ENCODE measurements around the gene KRT76.
"Not testable (repeated sequence)": the region's sequence is repeated elsewhere in the genome, so short reads cannot be mapped to it uniquely, and the experiment has no call there.

KRT76 gene

DNA sequence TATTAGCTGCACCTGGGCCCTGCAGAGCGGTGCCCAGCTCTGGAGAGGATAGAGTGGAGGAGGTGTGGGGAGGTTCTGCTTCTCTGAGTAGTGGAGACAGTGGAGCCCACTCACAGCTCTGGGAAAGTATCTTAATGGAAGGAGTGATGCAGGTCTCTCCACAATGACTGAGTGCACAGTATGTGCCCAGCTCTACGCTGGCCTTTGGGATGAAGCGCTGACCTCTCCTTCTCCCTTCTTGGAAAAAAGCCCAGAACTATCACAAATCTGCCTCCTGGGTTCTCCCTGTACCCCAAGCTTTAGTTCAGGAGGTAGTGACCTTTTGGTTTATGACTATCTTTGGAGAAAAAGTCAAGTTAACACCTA lies 19.3 kb upstream of the KRT76 start:
- FAIRE-seq, result no peak

DNA sequence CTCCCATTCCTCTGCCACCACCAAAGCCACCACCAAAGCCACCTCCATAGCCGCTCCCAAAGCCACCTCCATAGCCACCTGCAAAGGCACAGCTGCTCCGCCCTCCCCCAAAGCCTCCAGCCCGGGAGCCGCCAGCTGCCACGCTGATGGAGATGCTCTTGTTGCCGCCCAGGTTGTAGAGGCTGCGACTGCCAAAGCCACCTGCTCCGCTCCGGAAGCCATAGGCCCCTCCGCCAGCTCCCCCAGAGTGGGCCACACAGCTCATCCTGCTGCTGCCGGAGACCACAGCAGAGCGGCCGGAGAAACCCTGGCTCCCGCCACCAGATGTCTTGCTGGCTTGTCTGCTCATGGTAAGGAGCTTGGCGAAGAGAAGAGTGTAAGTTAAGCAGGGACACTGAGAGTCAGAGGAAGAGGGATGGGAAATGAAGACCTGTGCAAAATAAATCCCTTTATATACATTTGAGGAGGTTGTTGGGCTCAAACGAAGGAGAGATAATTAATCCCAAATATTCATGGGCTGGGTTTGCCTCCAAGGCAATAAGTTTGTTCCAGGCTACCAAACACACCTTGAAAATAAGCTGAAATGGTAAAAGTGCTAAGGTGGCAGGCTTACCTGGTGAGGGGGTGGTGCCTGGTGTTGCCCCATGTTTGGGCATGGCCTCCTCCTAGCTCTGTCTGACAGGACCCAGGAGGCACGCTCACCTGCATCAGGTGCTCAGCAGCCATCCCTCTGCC lies 18.7 kb upstream of the KRT76 start, which contains the start of gene KRT3:
Gene KRT3, minus strand, starts transcription at position 424 of the 735 bp plus-strand sequence. Its CDS starts 75 bp downstream, at position 349.
- no peak for FAIRE-seq

DNA sequence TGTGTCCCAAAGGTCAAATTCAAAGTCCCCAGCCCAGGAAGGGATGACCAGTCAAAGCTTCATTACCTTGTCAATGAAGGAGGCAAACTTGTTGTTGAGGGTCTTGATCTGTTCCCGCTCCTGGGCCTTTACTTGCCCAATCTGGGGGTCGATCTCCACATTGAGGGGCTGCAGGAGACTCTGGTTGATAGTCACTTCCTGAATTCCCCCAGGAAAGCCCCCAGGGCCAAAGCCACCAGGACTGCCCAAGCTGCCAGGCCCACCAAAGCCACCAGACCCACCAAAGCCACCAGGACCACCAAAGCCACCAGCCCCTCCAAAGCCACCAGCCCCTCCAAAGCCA lies 18.2 kb upstream of the KRT76 start:
- FAIRE-seq, result not testable (repeated sequence)

DNA sequence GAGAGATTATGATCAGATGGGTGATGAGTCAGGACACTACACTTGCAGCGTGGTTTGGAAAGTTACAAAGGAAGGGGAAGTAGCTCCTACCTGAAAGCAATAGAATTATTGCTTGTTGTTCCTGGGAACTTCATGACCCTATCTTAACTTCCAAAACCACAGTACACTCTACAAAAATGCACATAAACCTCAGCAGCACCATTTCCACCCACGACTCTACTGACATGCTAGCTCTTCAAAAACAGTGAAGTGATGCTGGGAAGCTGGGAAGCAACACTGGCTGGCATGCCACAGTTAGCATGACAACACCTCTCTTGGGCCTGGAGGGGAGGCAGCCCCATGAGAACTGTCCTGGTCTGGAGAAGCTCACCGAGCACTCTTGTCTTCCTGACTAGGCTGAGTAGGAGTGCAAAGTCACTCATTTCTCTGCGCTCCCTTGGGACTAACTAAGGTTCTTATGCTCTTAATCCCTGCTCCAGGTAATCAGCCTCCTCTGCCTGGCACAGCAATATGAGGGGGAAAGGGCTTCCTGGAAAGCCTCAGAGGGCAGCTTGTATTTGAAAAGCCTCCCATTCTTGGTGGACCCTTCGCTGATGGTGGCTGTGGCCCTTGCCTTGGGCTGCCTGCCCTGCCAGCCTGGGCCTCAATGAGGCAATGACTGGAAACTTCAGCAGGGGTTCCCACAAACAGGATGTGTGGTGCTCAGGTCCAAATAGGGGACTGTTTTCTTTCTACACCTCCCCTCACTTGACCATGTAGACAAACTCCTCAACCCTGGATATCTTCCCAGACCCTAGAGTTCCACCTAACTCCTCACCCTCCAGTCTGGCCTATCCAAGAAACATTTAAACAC lies 17.6 kb upstream of the KRT76 start:
- no peak for FAIRE-seq

DNA sequence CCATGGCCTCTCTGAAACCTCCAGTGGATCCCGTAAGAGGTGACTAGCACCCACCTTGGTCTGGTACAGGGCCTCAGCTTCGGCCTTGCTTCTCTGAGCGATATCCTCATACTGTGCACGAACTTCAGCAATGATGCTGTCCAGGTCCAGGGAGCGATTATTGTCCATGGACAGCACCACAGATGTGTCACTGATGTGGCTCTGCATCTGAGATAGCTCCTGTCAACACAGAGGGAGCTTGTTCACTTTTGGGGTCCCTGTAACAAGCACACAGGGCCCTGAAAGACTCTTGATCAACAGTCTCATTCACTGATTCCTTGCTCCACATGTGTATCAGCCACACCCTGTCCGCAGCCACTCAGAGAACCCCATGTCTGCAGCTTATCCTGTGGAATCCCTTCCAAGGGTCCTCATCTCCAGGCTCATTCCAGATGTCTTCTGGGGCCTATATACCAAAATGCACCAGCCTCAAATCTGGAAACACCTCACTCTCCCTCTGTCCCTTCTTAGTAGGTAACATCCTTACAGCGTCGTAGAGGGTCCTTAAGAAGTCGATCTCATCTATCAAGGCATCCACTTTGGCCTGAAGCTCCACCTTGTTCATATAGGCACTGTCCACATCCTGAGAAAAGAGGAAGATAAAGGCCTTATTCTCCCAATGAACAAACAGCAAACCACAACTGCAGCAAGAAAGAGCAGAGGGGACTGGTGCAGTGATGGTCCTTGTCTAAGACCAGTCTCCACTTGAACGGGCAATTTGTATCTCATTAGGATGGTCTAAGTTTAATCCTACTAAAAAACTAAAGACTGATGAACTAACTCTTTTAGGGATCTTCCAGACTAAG lies 15.3 kb upstream of the KRT76 start:
- FAIRE-seq, result no peak

DNA sequence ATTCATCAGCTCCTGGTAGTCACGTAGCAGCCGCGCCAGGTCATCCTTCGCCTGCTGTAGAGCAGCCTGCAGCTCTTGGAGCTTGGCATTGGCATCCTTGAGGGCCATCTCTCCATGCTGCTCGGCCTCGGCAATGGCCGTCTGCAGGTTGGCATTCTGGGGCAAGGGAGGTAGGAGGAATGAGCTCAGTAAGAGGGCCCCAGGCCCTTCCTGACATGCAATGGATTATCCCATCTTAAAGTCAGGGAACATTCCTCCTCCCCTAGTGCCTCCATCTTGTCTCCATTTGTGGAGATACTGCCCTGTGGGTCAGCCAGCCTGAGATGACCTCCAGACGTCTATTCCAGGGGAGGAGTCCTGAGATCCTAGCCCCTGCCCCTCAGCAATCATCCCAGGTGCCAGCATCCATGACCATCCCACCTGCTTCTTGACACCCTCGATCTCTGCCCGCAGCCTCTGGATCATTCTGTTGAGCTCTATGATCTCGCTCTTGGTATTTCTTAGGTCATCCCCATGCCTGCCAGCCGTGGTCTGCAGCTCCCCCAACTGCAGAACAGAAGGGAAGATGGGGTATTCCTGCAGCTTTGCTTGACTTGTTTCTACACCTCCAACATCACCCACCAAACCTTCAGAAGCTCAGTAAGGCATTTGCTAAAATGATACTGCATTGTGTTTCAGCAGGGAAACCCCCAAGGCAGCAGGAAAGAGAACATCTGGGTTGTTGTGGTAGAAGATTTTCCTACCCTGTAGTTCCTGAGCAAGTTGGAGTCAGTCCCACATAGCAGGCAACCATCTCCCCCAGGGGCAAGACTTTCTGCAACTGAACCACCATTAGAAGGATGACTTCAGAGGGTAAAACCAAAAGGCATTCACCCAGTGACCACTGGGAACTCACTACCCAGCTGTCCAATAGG lies 14.4 kb upstream of the KRT76 start:
- FAIRE-seq, result no peak

DNA sequence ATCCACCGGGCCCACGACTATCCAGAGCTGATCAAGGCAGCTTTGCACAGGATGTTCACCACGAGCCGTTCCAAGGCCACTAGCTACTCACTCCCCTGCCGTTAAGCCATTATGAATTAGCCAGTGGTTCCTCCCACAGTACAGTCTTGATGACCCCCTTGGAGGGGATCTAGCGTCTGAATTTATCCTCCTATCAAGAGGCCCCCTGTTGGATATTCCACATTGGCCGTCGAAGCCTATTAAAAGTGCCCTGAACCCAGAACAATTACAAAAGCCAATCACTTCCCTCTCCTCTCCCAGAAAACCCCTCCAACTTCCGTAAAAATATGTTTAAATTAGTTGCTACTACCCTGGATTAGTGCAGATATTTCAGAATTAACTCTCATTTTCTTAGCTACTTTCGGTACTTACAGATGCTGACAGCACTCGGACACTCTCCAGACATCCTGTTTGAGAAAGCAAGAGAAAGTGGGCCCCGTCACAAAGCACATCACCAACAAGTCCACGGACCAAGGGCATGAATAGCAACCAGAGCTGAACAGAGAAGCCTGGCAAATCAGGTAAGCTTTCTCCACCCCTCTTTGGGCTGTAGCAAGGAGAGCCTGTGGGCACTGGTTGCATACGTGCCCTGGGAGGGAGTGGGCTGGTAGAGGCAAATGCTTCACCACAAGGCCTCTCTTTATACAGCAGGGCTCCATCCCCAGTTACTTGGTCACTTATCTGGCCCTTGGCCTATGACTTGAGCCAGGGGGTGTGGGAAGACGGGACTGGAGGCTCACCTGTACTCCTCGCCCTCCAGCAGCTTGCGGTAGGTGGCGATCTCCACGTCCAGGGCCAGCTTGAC lies 13.5 kb upstream of the KRT76 start:
- FAIRE-seq, result no peak

DNA sequence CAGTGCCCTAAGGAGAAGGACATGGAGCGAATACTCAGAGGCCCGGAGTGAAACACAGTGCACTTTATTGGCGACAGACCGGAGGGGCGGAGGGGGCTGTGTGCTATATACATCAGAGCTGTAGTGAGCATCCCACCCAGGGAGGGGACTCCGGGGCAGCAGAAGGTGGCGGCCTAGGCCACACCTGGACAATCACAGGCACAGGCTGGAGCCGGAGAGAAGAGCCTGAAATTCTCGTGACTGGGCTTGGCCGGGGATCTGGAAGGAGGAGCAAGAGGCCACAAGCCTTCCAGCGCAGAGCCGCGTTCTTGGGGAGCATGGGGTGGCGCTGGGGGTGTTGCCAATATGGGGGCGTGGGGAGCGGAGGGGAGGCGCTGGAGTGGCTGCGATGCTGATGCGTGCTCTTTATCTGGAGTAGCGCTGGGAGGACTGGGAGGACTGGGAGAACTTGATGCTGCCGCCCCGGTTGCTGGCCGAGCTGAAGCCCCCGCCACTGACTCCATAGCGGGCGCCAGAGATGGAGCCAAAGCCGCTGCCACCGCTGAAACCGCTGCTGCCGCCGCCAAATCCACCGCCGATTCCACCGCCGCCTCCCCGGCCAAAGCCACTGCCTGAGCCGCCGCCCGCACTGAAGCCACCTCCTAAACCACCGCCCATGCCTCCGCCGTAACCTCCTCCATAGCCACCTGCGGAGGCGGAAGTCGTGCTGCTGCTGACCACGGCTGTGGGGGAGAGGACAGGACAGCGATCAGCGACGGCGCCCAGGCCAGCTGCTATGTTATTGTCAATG lies 12.7 kb upstream of the KRT76 start:
- no peak for FAIRE-seq

DNA sequence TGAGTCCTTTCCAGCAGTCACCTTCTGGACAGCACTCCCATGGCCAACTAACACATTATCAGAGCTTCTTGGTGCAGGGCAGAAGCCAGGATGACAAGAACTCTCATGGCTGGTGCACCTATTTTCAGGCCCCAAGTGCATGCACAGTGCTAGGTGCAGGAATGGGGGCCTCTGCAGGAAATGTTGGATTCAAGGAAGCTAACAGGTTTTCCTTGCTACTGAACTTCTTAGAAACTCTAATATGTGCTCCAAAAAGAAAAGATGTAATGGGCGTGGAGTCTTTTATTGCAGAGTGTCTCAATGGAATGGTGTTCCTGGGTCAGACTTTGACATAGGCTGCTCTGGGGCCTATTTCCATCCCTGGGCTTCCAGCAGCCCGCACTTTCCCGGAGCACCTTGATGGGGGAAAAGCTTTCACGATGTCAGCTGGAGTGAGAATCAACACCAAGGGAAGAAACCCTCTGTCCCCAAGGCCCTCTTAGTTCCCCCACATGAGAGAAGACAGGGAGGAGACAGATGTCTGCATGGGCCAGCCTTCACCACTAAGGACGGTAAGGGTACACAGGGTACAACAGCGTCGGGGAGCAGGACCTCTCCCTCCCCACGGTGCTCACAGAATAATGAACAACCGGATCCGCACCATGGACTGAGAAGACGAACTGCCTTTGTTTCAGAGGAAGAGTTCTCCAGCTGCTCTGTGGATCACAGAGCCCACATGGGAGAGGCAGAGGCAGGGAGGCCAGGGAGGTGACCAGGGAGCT lies 11.9 kb upstream of the KRT76 start:
- FAIRE-seq, result no peak

DNA sequence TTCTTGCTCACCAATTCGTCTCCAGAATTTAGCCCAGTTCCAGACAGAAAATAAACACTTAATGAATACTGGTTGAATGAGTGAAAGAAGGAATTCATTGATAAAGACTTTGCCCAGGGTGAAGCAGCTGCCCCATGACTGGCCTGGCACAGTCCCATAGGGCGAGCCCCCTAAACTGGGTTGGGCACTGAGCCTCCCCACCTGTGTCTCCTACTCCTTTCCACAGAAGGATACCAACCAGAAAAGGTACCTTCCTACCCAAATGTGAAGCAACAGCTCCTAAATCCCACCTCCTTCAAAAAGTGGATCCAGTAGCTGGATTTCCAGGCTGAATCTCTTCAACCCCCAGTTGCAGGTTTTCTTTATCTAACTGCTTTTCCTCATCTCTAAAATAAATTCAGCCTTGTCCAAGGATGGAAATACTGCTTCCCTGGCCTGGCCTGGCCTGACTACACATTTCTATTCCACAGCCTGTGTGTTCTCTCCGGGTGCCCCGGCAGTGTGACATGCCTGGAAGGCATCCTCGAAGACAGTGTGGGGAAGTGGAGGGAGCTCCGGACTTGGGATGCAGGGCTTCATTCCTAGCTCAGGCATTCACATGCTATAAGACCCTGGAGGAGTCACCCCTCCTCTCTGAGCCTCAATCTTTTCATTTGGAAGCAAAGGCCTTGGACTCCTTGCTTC lies 11.2 kb upstream of the KRT76 start:
- no peak for FAIRE-seq

DNA sequence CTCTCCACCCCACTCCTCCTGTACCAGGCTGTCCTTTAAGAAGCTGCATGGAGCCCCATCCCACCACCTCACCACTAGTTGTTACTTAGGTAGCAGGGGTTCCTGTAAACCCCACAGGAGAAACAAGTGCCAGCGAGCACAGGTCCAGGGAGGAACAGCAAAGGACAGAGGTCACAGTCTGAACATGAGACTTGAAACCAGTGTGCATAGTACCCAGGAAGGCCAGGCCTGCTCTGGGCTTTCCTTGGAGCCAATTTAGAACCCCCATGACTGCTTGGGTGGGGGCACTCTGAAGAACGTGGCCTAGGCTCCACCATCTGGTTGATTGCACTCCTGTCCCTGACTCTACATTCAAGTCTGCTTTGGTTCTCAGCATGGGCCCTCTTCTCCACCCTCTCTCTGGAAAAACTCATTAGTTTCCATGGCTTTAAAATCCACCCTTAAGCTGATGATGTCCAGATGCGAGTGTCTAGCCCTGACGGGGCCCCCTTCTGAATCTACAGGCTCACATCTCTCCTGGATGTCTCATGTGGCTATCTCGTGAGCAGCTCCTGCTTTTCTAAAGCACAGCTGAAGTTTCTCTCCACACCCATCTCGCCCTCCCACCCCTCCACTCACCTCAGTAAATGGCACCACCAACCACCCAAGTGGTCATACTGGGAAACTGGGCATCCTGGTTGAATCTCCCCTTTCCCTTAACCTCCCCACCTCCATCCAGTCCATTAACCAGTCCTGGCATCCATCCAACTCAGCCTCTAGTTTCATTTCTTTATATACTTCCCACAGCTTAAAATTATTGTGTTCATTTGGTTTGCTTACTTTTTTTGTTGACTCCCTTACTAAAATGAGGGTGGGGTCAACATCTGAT lies 10.4 kb upstream of the KRT76 start:
- no peak for FAIRE-seq

DNA sequence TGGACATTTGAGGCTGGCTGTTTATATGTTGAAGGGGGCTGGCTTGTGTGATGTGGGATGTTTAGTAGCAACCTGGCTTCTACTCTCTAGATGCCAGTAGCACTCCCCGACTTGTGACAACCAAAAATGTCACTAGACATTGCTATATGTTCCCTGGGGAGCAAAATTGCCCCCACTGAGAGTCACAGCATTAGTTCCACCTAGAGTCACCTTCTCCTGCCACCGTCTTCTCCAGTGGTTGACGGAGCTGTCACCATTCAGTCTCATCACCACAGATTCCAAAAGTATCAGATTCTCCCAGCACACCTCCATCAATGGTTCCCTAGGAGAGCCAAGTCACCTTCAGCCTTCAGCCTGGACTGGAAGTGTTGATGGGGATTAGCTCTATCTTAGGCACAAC lies 7.8 kb upstream of the KRT76 start:
- no peak for FAIRE-seq

DNA sequence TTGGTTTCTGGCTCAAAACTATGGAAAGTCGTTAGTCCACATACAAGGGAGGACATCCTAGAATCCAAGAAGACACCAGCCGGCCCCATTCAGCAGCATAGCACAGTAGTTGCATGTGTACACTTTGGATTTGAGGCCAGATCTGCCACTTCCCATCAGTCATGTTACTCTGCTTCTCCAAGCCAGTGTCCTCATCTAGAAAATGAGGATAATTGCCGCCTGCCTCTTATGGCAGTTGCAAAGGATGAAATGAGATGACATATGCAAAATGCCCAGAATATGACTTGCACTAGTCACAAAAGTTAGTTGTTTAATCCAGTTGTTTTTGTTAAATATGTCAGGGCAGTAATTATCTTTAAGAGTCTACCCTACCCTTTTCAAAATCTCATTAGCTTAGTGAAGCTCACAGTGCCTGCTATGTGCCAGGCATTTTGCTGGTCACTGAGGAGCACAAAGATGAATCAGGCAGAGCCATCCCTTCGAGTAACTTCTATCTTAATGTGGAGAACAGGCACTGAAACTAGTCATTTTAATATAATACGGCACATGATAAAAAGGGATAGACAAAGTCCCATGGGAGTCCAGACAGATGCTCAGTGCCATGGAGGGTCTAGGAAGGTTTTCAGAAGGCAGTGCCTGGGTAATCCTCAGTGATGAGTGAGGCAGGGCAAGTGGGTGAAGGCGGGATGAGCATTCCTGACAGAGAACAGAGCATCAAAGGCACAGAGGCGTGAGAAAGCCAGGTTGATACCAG lies 6.6 kb upstream of the KRT76 start:
- FAIRE-seq, result no peak

DNA sequence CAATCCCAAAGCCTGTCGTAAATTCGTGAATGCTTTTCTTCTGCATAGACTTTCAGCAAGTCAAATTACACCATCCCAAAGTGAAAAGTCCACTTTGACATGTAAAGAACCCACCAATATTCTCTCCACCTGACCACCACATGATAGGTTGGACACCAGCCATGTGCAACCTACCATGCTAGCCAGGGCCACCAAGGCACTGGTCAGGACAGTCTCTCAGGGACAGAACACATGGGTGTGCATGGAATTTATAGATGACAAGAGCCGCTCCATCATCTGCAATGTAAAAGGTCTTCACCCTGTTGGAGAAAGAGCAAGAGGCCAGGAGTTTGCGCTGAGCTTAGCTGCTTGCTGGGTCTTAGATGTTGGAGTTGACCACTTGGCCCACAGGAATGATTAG lies 5.4 kb upstream of the KRT76 start:
- FAIRE-seq, result no peak

DNA sequence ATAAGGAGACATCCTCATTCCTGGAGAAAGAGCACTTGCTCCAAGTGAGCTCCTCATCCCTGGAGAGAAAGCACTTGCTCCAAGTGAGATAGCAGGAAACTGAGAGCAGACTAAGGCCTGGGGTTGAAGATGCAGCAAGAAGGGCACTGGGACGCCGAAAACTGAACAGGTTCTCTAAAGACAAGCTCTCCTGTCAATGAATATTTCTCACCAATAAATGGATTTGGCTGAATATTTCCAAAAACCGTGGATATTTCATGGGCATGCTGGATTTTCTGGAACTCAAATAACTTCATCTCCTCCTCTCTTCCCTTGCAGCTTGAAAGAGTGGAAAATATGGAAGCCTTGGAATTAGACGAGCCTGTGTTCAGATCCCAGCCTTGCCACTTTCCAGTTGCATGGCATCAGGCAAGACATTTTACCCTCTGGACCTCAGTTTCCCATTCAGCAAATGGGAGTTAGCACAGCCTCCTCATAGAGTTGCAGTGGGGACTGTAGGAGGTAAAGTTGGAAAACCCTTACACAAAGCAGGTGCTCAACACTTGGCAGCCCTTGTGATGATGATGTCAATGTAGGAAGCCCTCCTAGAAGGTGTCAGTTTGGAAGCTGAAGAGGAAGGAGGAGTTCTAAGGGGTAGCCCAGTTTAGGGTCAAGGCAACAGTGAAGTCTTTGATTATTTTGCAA lies 4.4 kb upstream of the KRT76 start:
- no peak for FAIRE-seq

DNA sequence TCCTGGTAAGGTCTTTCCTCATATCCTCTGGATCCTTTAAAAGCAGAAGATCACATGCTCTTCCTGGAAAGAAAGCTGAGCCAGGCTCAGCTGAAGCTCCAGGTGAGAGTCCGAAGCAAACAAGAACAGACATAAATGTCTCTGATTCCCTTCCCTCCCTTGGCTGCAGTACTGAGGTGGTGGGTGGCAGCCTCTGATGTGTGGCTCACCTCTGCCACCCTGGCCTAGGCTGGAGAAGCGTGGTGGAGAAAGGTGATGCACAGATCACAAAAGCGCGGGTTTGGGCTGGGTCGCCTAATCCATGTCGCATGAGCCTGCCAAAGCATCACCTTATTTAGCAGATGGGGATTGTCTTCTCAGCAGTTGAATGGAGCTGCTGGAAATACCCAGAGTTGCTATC lies 2.8 kb upstream of the KRT76 start:
- no peak for FAIRE-seq

DNA sequence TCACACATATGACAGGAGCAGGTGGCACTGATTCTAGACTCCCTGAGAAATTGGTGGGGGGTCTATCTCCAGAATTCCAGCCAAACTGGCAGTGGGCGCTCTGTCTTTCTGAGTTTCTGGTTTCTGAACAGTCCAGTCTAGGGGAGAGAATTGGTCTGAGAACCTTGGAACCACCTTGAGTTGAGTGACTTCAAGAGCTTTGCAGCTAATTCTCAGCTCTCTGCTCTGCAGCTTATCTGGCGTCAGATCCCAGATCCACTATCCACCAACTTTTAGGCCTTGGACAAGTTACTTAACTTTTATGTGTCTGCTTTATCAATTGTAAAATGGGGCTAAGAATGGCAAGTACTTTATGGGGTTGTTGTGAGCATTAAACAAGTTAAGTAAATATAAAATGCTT lies 1.7 kb upstream of the KRT76 start:
- FAIRE-seq, result no peak
